HG03442 (cell line): ENCODE results near the gene GPRC5C.
A peak's percentile ranks its signal among the peaks of the same experiment; 100 is the strongest.
"Not testable (repeated sequence)": the region's sequence is repeated elsewhere in the genome, so short reads cannot be mapped to it uniquely, and the experiment has no call there.

Source experiments
- ATAC-seq: cut with Tn5 transposase; IDR thresholded peaks from one replicate; pipeline ENCODE4 v1.9.1; 2021; ENCODE audit warnings: mild to moderate bottlenecking, moderate library complexity; ENCODE audit not compliant: unreplicated experiment

Gene GPRC5C

GRCh38 chr17:74467221-74467951, 35.5 kb downstream of the GPRC5C start:
- peak; percentile 48 for ATAC-seq

GRCh38 chr17:74471341-74471740, 39.5 kb downstream of the GPRC5C start:
- ATAC-seq, result no peak

GRCh38 chr17:74472890-74473289, 41.0 kb downstream of the GPRC5C start:
- no peak for ATAC-seq

GRCh38 chr17:74473294-74473693, 41.4 kb downstream of the GPRC5C start:
- ATAC-seq, result no peak

GRCh38 chr17:74474043-74474792, 42.3 kb downstream of the GPRC5C start:
- ATAC-seq, result no peak

GRCh38 chr17:74475189-74475588, 43.3 kb downstream of the GPRC5C start:
- no peak for ATAC-seq

- ATAC-seq, result no peak
Observed at GRCh38 chr17:74477411-74477810, 45.5 kb downstream of the GPRC5C start.

GRCh38 chr17:74478420-74479100, 46.7 kb downstream of the GPRC5C start:
- ATAC-seq, result no peak

GRCh38 chr17:74480290-74480689, 48.4 kb downstream of the GPRC5C start:
- ATAC-seq, result no peak

- no peak for ATAC-seq
Observed at GRCh38 chr17:74481621-74482020, 49.7 kb downstream of the GPRC5C start.

GRCh38 chr17:74484066-74484465, 52.2 kb downstream of the GPRC5C start:
- ATAC-seq, result no peak

GRCh38 chr17:74485022-74485743, 53.3 kb downstream of the GPRC5C start:
- no peak for ATAC-seq

- ATAC-seq, result no peak
Observed at GRCh38 chr17:74485841-74486240, 54.0 kb downstream of the GPRC5C start.

- not testable (repeated sequence) for ATAC-seq
Observed at GRCh38 chr17:74488276-74488675, 56.4 kb downstream of the GPRC5C start.

- no peak for ATAC-seq
Observed at GRCh38 chr17:74490716-74491115, 58.8 kb downstream of the GPRC5C start.

GRCh38 chr17:74491626-74492025, 59.7 kb downstream of the GPRC5C start:
- ATAC-seq, result no peak

- ATAC-seq, result no peak
Observed at GRCh38 chr17:74493331-74493833, 61.5 kb downstream of the GPRC5C start.
